OCI-LY3 (cell line): ENCODE measurements around the gene HS1BP3.

ENCODE experiments used
- H2AFZ ChIP-seq: fragments of 200-600, 300-600 bp; shearing (Covaris generic); 2 replicates; pipeline ENCODE4 v1.6.0; 2014; ENCODE audit warnings: antibody characterized with exemption, low read depth, low read length
- H3K27ac ChIP-seq: fragments of 200-600, 300-600 bp; sonication (generic); 2 replicates; pipeline ENCODE4 v1.5.1; 2014; ENCODE audit warnings: mild to moderate bottlenecking, low read length, moderate library complexity, mixed read lengths
- H3K27me3 ChIP-seq: fragments of 200-600, 300-600 bp; sonication (generic); 2 replicates; pipeline ENCODE4 v1.6.1; 2014; ENCODE audit warnings: low read depth, low read length, mixed read lengths
- H3K36me3 ChIP-seq: fragments of 200-600, 300-600 bp; sonication (generic); replicated peaks from 2 replicates; pipeline ENCODE3; 2014; ENCODE audit warnings: low read depth, low read length, mixed read lengths
- H3K4me1 ChIP-seq: fragments of 300-600, 200-600 bp; sonication (generic); 2 replicates; pipeline ENCODE4 v1.6.1; 2014; ENCODE audit warnings: low read length, mixed read lengths
- H3K4me2 ChIP-seq: fragments of 200-600, 300-600 bp; sonication (generic); 2 replicates; pipeline ENCODE4 v1.6.1; 2014; ENCODE audit warnings: low read length, mixed read lengths
- H3K4me3 ChIP-seq: fragments of 300-600, 200-600 bp; sonication (generic); 2 replicates; pipeline ENCODE4 v1.5.1; 2014; ENCODE audit warnings: antibody characterized with exemption, mild to moderate bottlenecking, low read length, moderate library complexity
- H3K79me2 ChIP-seq: fragments of 300-600, 200-600 bp; shearing (Covaris generic); 2 replicates; pipeline ENCODE4 v1.6.1; 2014; ENCODE audit warnings: mild to moderate bottlenecking, low read length, mixed read lengths
- H3K9ac ChIP-seq: fragments of 300-600, 200-600 bp; shearing (Covaris generic); 2 replicates; pipeline ENCODE4 v1.6.0; 2014; ENCODE audit warnings: mild to moderate bottlenecking, low read length, moderate library complexity
- H3K9me3 ChIP-seq: fragments of 200-600, 300-600 bp; shearing (Covaris generic); 2 replicates; pipeline ENCODE4 v1.6.1; 2014; ENCODE audit warnings: low read length, mixed read lengths; ENCODE audit not compliant: insufficient read depth
- H4K20me1 ChIP-seq: fragments of 200-600, 300-600 bp; sonication (generic); 2 replicates; pipeline ENCODE4 v1.6.1; 2016; ENCODE audit warnings: low read length, mixed read lengths; ENCODE audit not compliant: insufficient read depth
- CTCF ChIP-seq: fragments of 200-600, 300-600 bp; sonication (generic); IDR thresholded peaks from 2 replicates; pipeline ENCODE4 v1.5.1; 2014; ENCODE audit warnings: antibody characterized with exemption, low read length, low read depth
- EZH2phosphoT487 ChIP-seq: fragments of 200-600 bp; shearing (Covaris generic); IDR thresholded peaks from 2 replicates; pipeline ENCODE4 v1.6.1; 2018; ENCODE audit warnings: antibody characterized with exemption, mixed run types, low read depth

The HS1BP3 gene

GRCh38 chr2:20584399-20585358 lies 66.2 kb downstream of the HS1BP3 start:
- Histone ChIP-seq H3K9me3 (no peaks in the 10 kb centered on the region), H3K4me3 (no peak overlapping the region), H4K20me1 (no peaks in the 10 kb centered on the region), H3K79me2 (no peaks in the 10 kb centered on the region), H2AFZ (no peak overlapping the region), H3K27ac (no peak overlapping the region), H3K9ac (no peak overlapping the region), H3K27me3 (peaks cover 33% of the 10 kb centered on the region), H3K36me3 (no peaks in the 10 kb centered on the region), H3K4me1 (no peaks in the 10 kb centered on the region), H3K4me2 (no peak overlapping the region)
- TF ChIP-seq EZH2phosphoT487, result no peak
- TF ChIP-seq CTCF, result no peak

GRCh38 chr2:20584045-20584398 lies 66.9 kb downstream of the HS1BP3 start:
- Histone ChIP-seq H3K9ac (no peak overlapping the region), H3K4me2 (no peak overlapping the region), H3K27me3 (peaks cover 27% of the 10 kb centered on the region), H4K20me1 (no peaks in the 10 kb centered on the region), H2AFZ (no peak overlapping the region), H3K79me2 (no peaks in the 10 kb centered on the region), H3K4me3 (no peak overlapping the region), H3K4me1 (no peaks in the 10 kb centered on the region), H3K36me3 (no peaks in the 10 kb centered on the region), H3K27ac (no peak overlapping the region), H3K9me3 (no peaks in the 10 kb centered on the region)
- TF ChIP-seq CTCF, result no peak
- TF ChIP-seq EZH2phosphoT487, result no peak

DNA sequence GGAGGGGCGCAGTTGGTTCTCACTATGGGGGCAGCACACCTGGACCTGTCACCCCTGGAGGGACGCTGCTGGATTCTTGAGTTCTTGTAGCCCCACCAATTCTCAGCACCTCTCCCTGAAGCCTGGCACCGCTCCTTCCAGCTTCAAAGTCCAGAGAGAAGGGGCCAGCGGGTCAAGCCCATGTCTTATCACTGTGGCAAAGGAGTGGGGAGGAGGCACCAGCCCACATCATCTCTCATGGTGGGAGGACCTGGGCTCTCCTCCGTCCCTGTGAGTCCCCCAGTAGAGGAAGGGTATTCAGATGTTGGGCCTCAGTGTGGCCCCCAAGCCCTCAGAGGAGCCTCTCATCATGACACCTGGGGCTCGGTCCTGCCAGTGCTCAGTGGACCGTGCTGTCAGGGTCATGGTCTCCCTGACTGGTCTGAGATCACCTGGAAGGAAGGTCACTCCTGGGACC lies 67.4 kb downstream of the HS1BP3 start:
- no peak overlapping the region for H3K27ac ChIP-seq
- H3K4me3 ChIP-seq, result no peak overlapping the region
- H3K4me2 ChIP-seq, result no peak overlapping the region
- H4K20me1 ChIP-seq, result no peaks in the 10 kb centered on the region
- H2AFZ ChIP-seq, result no peak overlapping the region
- no peaks in the 10 kb centered on the region for H3K4me1 ChIP-seq
- H3K9me3 ChIP-seq, result no peaks in the 10 kb centered on the region
- H3K27me3 ChIP-seq, result peaks cover 21% of the 10 kb centered on the region
- TF ChIP-seq EZH2phosphoT487 (no peak), CTCF (no peak)
- H3K79me2 ChIP-seq, result no peaks in the 10 kb centered on the region
- no peaks in the 10 kb centered on the region for H3K36me3 ChIP-seq
- no peak overlapping the region for H3K9ac ChIP-seq

- no peak overlapping the region for H3K27ac ChIP-seq
- no peak for TF ChIP-seq EZH2phosphoT487
- TF ChIP-seq CTCF, result no peak
- no peaks in the 10 kb centered on the region for H3K4me1 ChIP-seq
These were observed 68.2 kb downstream of the HS1BP3 start for GRCh38 chr2:20582600-20583221.

More at GRCh38 chr2:20582600-20583221, 68.2 kb downstream of the HS1BP3 start:
- Histone ChIP-seq H3K4me3 (no peak overlapping the region), H3K9me3 (no peaks in the 10 kb centered on the region), H3K9ac (no peak overlapping the region), H2AFZ (no peak overlapping the region), H3K36me3 (no peaks in the 10 kb centered on the region), H3K4me2 (no peak overlapping the region), H4K20me1 (no peaks in the 10 kb centered on the region), H3K79me2 (no peaks in the 10 kb centered on the region), H3K27me3 (peaks cover 20% of the 10 kb centered on the region)
